Measurements from ENCODE around the gene LYZL1.

GRCh38 chr10:29285624-29286051 lies 3.2 kb upstream of the LYZL1 start:
- no peak for TF ChIP-seq CTCF (IDR thresholded peaks at IDR 0.05)
- TF ChIP-seq POLR2A (IDR thresholded peaks at IDR 0.05) = no peak
- TF ChIP-seq EP300 (IDR thresholded peaks at IDR 0.05) = no peak
- TF ChIP-seq POLR2AphosphoS5 (IDR thresholded peaks at IDR 0.05) = no peak

All from gastroesophageal sphincter (tissue), 3 donors.